Endodermal cell (in vitro differentiated cells): ENCODE measurements around the gene EIF4A3. TPM values are rescaled to one million over a fixed set of nuclear protein-coding genes. Genes with fewer than 3 reads are reported as not detected.

Source experiments
- DNase-seq: peaks from one replicate; pipeline ENCODE4 v3.0.0-alpha.2; 2017
- H3K27ac ChIP-seq: 2 replicates; pipeline ENCODE4 v1.5.1; 2013; ENCODE audit warnings: mild to moderate bottlenecking, low read depth, low read length, moderate library complexity
- H3K27me3 ChIP-seq: 2 replicates; pipeline ENCODE4 v1.6.1; 2013; ENCODE audit warnings: mild to moderate bottlenecking, low read length, moderate library complexity; ENCODE audit not compliant: insufficient read depth, control insufficient read depth, poor library complexity, severe bottlenecking
- H3K36me3 ChIP-seq: 2 replicates; pipeline ENCODE4 v1.7.0; 2013; ENCODE audit warnings: mild to moderate bottlenecking, low read length, moderate library complexity; ENCODE audit not compliant: control insufficient read depth, insufficient read depth
- H3K4me1 ChIP-seq: one replicate; pipeline ENCODE4 v1.7.0; 2013; ENCODE audit warnings: low read length; ENCODE audit not compliant: control insufficient read depth, insufficient read depth
- H3K4me3 ChIP-seq: 2 replicates; pipeline ENCODE4 v1.5.1; 2013; ENCODE audit warnings: mild to moderate bottlenecking, low read length, moderate library complexity
- H3K9ac ChIP-seq: 2 replicates; pipeline ENCODE4 v1.6.1; 2013; ENCODE audit warnings: mild to moderate bottlenecking, low read length, moderate library complexity; ENCODE audit not compliant: poor library complexity, severe bottlenecking; ENCODE audit errors: extremely low read depth
- H3K9me3 ChIP-seq: 2 replicates; pipeline ENCODE4 v1.6.1; 2013; ENCODE audit warnings: mild to moderate bottlenecking, low read length, moderate library complexity; ENCODE audit not compliant: control insufficient read depth
- H3K27ac Mint-ChIP-seq: 2 replicates; pipeline ENCODE4 v1.8.0; 2020; ENCODE audit warnings: mixed read lengths
- H3K27me3 Mint-ChIP-seq: 2 replicates; pipeline ENCODE4 v1.8.0; 2021; ENCODE audit warnings: mild to moderate bottlenecking, mixed read lengths; ENCODE audit not compliant: insufficient read depth
- H3K36me3 Mint-ChIP-seq: 2 replicates; pipeline ENCODE4 v1.8.0; 2020; ENCODE audit warnings: low read depth, mixed read lengths
- H3K4me1 Mint-ChIP-seq: 2 replicates; pipeline ENCODE4 v1.8.0; 2020; ENCODE audit warnings: mixed read lengths
- H3K4me3 Mint-ChIP-seq: 2 replicates; pipeline ENCODE4 v1.8.0; 2020; ENCODE audit warnings: mild to moderate bottlenecking, moderate library complexity, mixed read lengths
- H3K9me3 Mint-ChIP-seq: 2 replicates; pipeline ENCODE4 v1.8.0; 2020; ENCODE audit warnings: mild to moderate bottlenecking, mixed read lengths
- WGBS, 2 experiments: methylation state at CpG; one replicate each; pipeline versions ENCODE4 v1.1.5 to v1.1.7; 2013; ENCODE audit warnings: missing lambda C conversion rate in 2 of 2, mixed read lengths in 1 of 2; ENCODE audit not compliant: insufficient coverage in 1 of 2, insufficient read length in 1 of 2; 5-methylcytosine and 5-hydroxymethylcytosine counted together
- microRNA-seq: library from miRNA; unstranded; fragments of <30 nt; microRNA quantifications from one replicate; pipeline ENCODE4 v1.2.0, GENCODE V29; 2020; ENCODE audit warnings: borderline microRNAs expressed
- total RNA-seq, 2 donors: library from RNA; stranded (reverse); fragmentation: NEBNext Ultra II Directional in 1 of 2; extraction: Animal tissue kit (Norgen Biotek cat#: 25700) in 1 of 2; gene quantifications; 2 replicates in 1 of 2; 3 replicates in 1 of 2; pipeline ENCODE4 v1.2.1, GENCODE V29; 2021
- TF ChIP-seq, protein P1 (sequence below): fragments of 200-600 bp; sonication (generic); conservative IDR thresholded peaks from 2 replicates; pipeline ENCODE4 v1.5.0; 2021; ENCODE audit warnings: antibody characterized with exemption, mild to moderate bottlenecking

The EIF4A3 gene
- total RNA-seq, 2 donors from 2014 or later: 107 to 110 TPM

DNA sequence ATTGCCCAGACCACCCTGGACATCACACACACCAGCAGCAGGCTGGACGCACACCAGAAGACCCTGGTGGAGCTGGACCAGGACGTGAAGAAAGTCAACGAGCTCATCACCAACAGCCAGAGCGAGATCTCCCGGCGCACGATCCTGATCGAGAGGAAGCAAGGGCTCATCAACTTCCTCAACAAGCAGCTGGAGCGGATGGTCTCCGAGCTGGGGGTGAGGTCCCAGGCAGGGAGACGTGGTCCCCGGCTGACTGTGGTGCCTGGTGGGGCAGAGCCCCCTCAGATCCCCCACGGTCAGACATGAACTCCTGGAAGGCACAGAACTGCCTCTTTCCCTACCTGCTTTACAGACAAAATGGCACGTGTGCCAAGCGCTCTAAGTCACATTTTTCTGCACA lies 62.2 kb downstream of the EIF4A3 start:
- Mint-ChIP-seq H3K4me3 (no peak overlapping the region), H3K27ac (no peak overlapping the region), H3K9me3 (no peaks in the 10 kb centered on the region), H3K4me1 (peaks cover 1% of the 10 kb centered on the region), H3K27me3 (no peaks in the 10 kb centered on the region), H3K36me3 (peaks cover 3% of the 10 kb centered on the region)
- TF ChIP-seq, protein P1, sequence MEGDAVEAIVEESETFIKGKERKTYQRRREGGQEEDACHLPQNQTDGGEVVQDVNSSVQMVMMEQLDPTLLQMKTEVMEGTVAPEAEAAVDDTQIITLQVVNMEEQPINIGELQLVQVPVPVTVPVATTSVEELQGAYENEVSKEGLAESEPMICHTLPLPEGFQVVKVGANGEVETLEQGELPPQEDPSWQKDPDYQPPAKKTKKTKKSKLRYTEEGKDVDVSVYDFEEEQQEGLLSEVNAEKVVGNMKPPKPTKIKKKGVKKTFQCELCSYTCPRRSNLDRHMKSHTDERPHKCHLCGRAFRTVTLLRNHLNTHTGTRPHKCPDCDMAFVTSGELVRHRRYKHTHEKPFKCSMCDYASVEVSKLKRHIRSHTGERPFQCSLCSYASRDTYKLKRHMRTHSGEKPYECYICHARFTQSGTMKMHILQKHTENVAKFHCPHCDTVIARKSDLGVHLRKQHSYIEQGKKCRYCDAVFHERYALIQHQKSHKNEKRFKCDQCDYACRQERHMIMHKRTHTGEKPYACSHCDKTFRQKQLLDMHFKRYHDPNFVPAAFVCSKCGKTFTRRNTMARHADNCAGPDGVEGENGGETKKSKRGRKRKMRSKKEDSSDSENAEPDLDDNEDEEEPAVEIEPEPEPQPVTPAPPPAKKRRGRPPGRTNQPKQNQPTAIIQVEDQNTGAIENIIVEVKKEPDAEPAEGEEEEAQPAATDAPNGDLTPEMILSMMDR: no peak
- H3K9me3 ChIP-seq: no peaks in the 10 kb centered on the region
- no peaks in the 10 kb centered on the region for H3K4me1 ChIP-seq
- 95 to 98% methylated on average over 14 to 15 of the region's 15 CpGs for WGBS, 2 experiments
- H3K4me3 ChIP-seq: no peak overlapping the region
- H3K27me3 ChIP-seq: no peaks in the 10 kb centered on the region
- H3K36me3 ChIP-seq: no peaks in the 10 kb centered on the region
- H3K27ac ChIP-seq: no peak overlapping the region
- DNase-seq: no peak
- no peak overlapping the region for H3K9ac ChIP-seq

Small RNA genes within 50 kb of the gene (microRNA-seq; reads per million reads assigned to microRNA genes)
- gene MIR1268B: not detected

Other genes with a start within 250 kb of the EIF4A3 start
- 100 to 1,000 TPM in 1 of 2 donors, 10 to 100 TPM in 1; 88.2 to 116 TPM for gene TBC1D16, start 111.3 kb downstream of the EIF4A3 start, total RNA-seq
- 10 to 100 TPM; 21.7 to 38.9 TPM for gene CCDC40, start 110.5 kb downstream of the EIF4A3 start, total RNA-seq
- 10 to 100 TPM; 46.4 to 72.3 TPM for gene GAA, start 45.5 kb downstream of the EIF4A3 start, total RNA-seq
- gene CARD14, start 22.9 kb upstream of the EIF4A3 start, total RNA-seq: under 1 TPM in 1 of 2 donors, not detected in 1; 0.31 TPM
- 10 to 100 TPM; 40.4 to 42.5 TPM for gene SGSH, start 73.2 kb upstream of the EIF4A3 start, total RNA-seq
- 10 to 100 TPM; 43.7 to 48.2 TPM for gene SLC26A11, start 73.3 kb upstream of the EIF4A3 start, total RNA-seq
- 100 to 1,000 TPM in 1 of 2 donors, 10 to 100 TPM in 1; 98.8 to 136 TPM for gene RNF213, start 113.7 kb upstream of the EIF4A3 start, total RNA-seq